Activated naive CD8-positive, alpha-beta T cell treated with anti-CD3 and anti-CD28 coated beads, Interleukin-2, amount 50 U/mL, for 24 hours (primary cell): ENCODE data around the gene GOLIM4.

Source experiments
- ATAC-seq: fragments of 150-1000 bp; cut with Tn5 transposase; one replicate; pipeline ENCODE4 v1.10.0; 2021
- DNase-seq: peaks from one replicate; pipeline ENCODE4 v3.0.0; 2021
- H3K27ac Mint-ChIP-seq: one replicate; pipeline ENCODE4 v1.8.0; 2021; ENCODE audit warnings: mild to moderate bottlenecking, mixed read lengths
- H3K27me3 Mint-ChIP-seq: one replicate; pipeline ENCODE4 v1.8.0; 2021; ENCODE audit warnings: mixed read lengths
- H3K36me3 Mint-ChIP-seq: one replicate; pipeline ENCODE4 v1.8.0; 2021; ENCODE audit warnings: low read depth, mixed read lengths
- H3K4me1 Mint-ChIP-seq: one replicate; pipeline ENCODE4 v1.8.0; 2021; ENCODE audit warnings: mixed read lengths
- H3K4me3 Mint-ChIP-seq: one replicate; pipeline ENCODE4 v1.8.0; 2021; ENCODE audit warnings: mild to moderate bottlenecking, moderate library complexity, mixed read lengths
- H3K9me3 Mint-ChIP-seq: one replicate; pipeline ENCODE4 v1.8.0; 2021; ENCODE audit warnings: mixed read lengths

The GOLIM4 gene

DNA sequence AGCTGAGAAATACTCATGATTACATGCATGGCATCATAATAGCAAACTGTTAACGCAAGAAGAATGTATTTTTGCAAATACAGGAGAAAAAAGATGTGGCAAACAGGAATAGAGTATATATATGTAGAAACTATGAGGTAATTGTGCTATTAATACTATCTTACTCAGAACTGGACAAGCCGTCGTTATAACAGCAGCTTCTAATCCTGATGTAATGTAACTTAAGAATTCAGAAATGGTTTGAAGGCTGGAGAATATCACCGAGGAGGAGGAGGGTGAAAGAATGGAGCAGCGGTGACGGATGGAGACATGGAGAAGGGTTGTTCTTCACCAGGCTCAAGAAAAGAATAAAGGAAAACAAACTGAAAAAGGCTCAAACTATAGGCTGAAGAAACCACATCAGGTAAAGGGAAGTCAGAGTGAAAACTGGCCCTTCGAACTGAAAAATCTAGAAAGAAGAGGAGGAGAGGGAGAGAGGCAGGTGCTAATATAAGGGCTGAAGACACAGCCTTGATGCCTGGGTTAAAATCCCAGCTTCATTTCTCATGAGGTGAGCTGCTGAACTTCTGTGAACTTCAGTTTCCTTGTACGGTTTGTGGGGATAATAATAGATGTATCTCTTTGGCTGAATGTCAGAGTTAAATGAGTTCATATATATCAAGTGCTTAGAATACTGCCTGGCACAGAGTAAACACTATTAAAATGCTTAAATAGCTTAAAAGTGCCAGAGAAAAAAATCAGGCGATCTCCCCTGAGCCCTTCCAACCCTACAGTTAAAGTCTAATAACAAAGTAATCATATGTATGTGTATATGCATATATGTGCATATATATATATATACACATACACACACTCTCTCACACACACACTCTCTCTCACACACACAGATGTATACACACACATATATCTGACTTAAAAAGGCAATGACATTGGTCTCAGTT lies 43.9 kb downstream of the GOLIM4 start:
- Mint-ChIP-seq H3K4me3 (no peak overlapping the region), H3K4me1 (no peaks in the 10 kb centered on the region), H3K36me3 (peaks cover 2% of the 10 kb centered on the region), H3K27me3 (peaks cover 2% of the 10 kb centered on the region), H3K27ac (no peak overlapping the region), H3K9me3 (no peaks in the 10 kb centered on the region)
- DNase-seq (no peak), ATAC-seq (no peak)

GRCh38 chr3:168051070-168051469 lies 44.7 kb downstream of the GOLIM4 start:
- no peaks in the 10 kb centered on the region for H3K9me3 Mint-ChIP-seq

DNA sequence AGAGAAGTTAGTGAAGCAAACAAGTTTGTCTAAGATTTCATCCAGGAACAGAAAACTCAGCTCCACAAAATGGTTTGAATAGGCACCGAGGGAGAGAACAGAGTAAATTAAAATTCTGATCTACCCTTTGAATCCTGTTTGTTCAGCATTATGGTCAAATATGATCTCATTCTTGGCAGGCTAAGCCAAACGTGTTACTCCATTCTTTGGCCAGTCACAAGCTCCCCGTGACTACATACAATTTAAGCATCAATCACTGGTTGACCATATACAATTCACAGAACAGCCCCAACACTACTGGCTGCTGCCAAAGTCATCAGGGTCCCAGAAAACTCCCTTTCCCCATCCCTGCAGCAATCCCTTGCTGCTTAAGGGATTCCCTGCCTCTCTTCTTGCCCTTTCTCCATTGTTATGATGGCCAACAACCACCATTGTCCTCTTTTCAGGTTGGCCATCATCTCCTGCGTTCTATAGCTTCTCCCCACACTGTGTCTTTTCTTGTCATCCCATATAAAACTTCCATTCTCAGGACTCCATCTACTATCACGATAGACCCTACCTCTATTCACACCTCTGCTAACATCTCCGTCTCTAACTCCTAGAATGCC lies 46.3 kb downstream of the GOLIM4 start:
- Mint-ChIP-seq H3K36me3 (no peaks in the 10 kb centered on the region), H3K4me3 (no peak overlapping the region), H3K27ac (no peak overlapping the region), H3K9me3 (no peaks in the 10 kb centered on the region), H3K27me3 (peaks cover 2% of the 10 kb centered on the region), H3K4me1 (no peaks in the 10 kb centered on the region)
- ATAC-seq: no peak
- DNase-seq: no peak

More at GRCh38 chr3:168051070-168051469, 44.7 kb downstream of the GOLIM4 start:
- Mint-ChIP-seq H3K4me1 (no peaks in the 10 kb centered on the region), H3K4me3 (no peak overlapping the region), H3K27ac (no peak overlapping the region), H3K36me3 (peaks cover 2% of the 10 kb centered on the region), H3K27me3 (peaks cover 2% of the 10 kb centered on the region)
- ATAC-seq: no peak
- DNase-seq: no peak

GRCh38 chr3:168048414-168049330 lies 47.1 kb downstream of the GOLIM4 start:
- Mint-ChIP-seq H3K4me1 (no peaks in the 10 kb centered on the region), H3K9me3 (no peaks in the 10 kb centered on the region), H3K4me3 (no peak overlapping the region), H3K36me3 (no peaks in the 10 kb centered on the region), H3K27me3 (no peaks in the 10 kb centered on the region), H3K27ac (no peak overlapping the region)
- no peak for DNase-seq
- ATAC-seq: no peak

GRCh38 chr3:168047936-168048335 lies 47.8 kb downstream of the GOLIM4 start:
- peaks cover 2% of the 10 kb centered on the region for H3K27me3 Mint-ChIP-seq
- H3K36me3 Mint-ChIP-seq: no peaks in the 10 kb centered on the region
- H3K4me1 Mint-ChIP-seq: no peaks in the 10 kb centered on the region
- no peak overlapping the region for H3K27ac Mint-ChIP-seq
- ATAC-seq: no peak
- no peak for DNase-seq
- H3K4me3 Mint-ChIP-seq: no peak overlapping the region
- no peaks in the 10 kb centered on the region for H3K9me3 Mint-ChIP-seq

- no peaks in the 10 kb centered on the region for H3K9me3 Mint-ChIP-seq
- no peak overlapping the region for H3K4me3 Mint-ChIP-seq
- H3K27ac Mint-ChIP-seq: no peak overlapping the region
- DNase-seq (no peak), ATAC-seq (peak; percentile 89)
- no peaks in the 10 kb centered on the region for H3K36me3 Mint-ChIP-seq
- H3K27me3 Mint-ChIP-seq: peaks cover 2% of the 10 kb centered on the region
- H3K4me1 Mint-ChIP-seq: no peaks in the 10 kb centered on the region
These were observed 48.4 kb downstream of the GOLIM4 start for GRCh38 chr3:168047190-168047795.

DNA sequence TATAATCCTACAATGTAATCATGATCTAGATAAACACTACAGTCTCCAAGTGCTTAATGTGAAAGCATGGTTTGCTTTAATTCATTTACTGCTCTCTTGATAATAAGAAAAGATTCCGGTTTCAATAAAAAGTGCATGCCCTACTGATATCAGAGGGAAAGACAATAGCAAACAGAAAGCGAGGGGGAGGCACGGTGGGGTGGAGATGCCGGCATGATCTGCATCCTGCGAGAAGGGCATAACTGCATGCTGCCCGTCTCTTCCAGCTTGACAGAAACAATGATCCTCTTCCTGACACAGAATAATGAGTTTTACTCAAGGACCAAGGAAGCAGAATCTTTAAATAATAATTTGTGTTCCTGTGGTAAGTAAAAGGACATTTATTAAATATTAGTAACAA lies 51.7 kb downstream of the GOLIM4 start:
- DNase-seq (no peak), ATAC-seq (no peak)
- Mint-ChIP-seq H3K9me3 (no peaks in the 10 kb centered on the region), H3K4me3 (no peak overlapping the region), H3K36me3 (no peaks in the 10 kb centered on the region), H3K27ac (no peak overlapping the region), H3K27me3 (peaks cover 2% of the 10 kb centered on the region), H3K4me1 (no peaks in the 10 kb centered on the region)

GRCh38 chr3:168040607-168041208 lies 55.0 kb downstream of the GOLIM4 start:
- peaks cover 2% of the 10 kb centered on the region for H3K27me3 Mint-ChIP-seq
- H3K27ac Mint-ChIP-seq: no peak overlapping the region
- H3K4me1 Mint-ChIP-seq: no peaks in the 10 kb centered on the region
- no peaks in the 10 kb centered on the region for H3K9me3 Mint-ChIP-seq
- DNase-seq: no peak
- no peaks in the 10 kb centered on the region for H3K36me3 Mint-ChIP-seq
- no peak overlapping the region for H3K4me3 Mint-ChIP-seq
- ATAC-seq: peak; percentile 59

DNA sequence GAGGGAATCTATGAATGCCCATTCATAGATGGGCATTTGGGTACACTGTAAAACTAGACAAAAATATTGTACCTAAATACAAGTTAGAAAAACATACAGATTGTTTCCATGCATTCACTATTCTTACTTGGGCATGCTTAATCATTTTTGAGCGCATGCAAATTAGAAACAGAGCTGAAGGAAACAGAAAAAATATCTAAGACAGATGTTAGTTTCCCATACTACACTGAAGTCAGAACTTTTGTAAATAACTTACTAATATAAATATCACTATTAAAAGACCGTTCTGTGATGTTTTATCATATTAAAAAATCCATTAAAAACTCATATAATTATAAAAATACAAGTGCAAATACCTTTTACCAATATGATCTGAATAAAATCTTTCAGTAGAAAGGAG lies 58.7 kb downstream of the GOLIM4 start:
- Mint-ChIP-seq H3K27me3 (no peaks in the 10 kb centered on the region), H3K36me3 (peaks cover 13% of the 10 kb centered on the region), H3K27ac (no peak overlapping the region), H3K4me3 (no peak overlapping the region), H3K9me3 (peaks cover 4% of the 10 kb centered on the region), H3K4me1 (peaks cover 7% of the 10 kb centered on the region)
- DNase-seq (no peak), ATAC-seq (no peak)

- Mint-ChIP-seq H3K4me3 (no peak overlapping the region), H3K9me3 (peaks cover 4% of the 10 kb centered on the region), H3K27ac (no peak overlapping the region), H3K36me3 (peaks cover 13% of the 10 kb centered on the region), H3K27me3 (no peaks in the 10 kb centered on the region), H3K4me1 (peaks cover 7% of the 10 kb centered on the region)
- ATAC-seq (no peak), DNase-seq (no peak)
These were observed 59.1 kb downstream of the GOLIM4 start for GRCh38 chr3:168036619-168037018.

GRCh38 chr3:168034152-168034928 lies 61.4 kb downstream of the GOLIM4 start:
- Mint-ChIP-seq H3K36me3 (peaks cover 13% of the 10 kb centered on the region), H3K9me3 (peaks cover 4% of the 10 kb centered on the region), H3K27me3 (no peaks in the 10 kb centered on the region), H3K27ac (no peak overlapping the region), H3K4me1 (peaks cover 7% of the 10 kb centered on the region), H3K4me3 (no peak overlapping the region)
- ATAC-seq: no peak
- DNase-seq: no peak

GRCh38 chr3:168030577-168030976 lies 65.1 kb downstream of the GOLIM4 start:
- Mint-ChIP-seq H3K27me3 (no peaks in the 10 kb centered on the region), H3K4me3 (no peak overlapping the region), H3K27ac (no peak overlapping the region), H3K9me3 (peaks cover 4% of the 10 kb centered on the region), H3K4me1 (peaks cover 14% of the 10 kb centered on the region), H3K36me3 (peaks cover 26% of the 10 kb centered on the region)
- no peak for DNase-seq
- no peak for ATAC-seq

DNA sequence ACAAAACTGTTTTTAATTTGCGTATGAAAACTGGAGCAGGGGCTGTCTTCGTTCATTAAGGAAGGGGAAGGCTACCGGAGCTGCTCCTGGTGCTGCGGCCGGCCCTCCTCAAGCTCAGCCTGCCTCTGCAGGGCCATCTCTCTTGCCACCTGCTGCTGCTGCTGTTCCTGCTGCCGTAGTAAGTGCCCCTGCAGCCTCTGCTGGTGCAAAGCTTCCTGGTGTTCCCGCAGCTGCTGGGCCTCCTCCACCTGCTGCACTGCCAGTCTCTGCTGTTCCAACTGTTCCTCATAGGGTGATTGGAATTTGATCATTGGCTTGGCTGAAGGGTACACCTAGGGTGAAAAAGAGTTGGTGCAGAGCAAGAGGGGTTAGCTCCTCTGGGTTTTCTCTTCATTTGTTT lies 66.0 kb downstream of the GOLIM4 start:
- no peak overlapping the region for H3K27ac Mint-ChIP-seq
- DNase-seq: no peak
- H3K27me3 Mint-ChIP-seq: no peaks in the 10 kb centered on the region
- H3K4me3 Mint-ChIP-seq: no peak overlapping the region
- peaks cover 21% of the 10 kb centered on the region for H3K4me1 Mint-ChIP-seq
- ATAC-seq: no peak
- peaks cover 27% of the 10 kb centered on the region for H3K36me3 Mint-ChIP-seq
- H3K9me3 Mint-ChIP-seq: peaks cover 1% of the 10 kb centered on the region
